HG03103 (cell line): ENCODE results near the gene ARHGAP26.
A peak's percentile ranks its signal among the peaks of the same experiment; 100 is the strongest.
"Not testable (repeated sequence)": the region's sequence is repeated elsewhere in the genome, so short reads cannot be mapped to it uniquely, and the experiment has no call there.

ENCODE experiments used
- ATAC-seq: cut with Tn5 transposase; IDR thresholded peaks from one replicate; pipeline ENCODE4 v1.9.1; 2021; ENCODE audit warnings: low read depth; ENCODE audit not compliant: unreplicated experiment

Gene ARHGAP26

DNA sequence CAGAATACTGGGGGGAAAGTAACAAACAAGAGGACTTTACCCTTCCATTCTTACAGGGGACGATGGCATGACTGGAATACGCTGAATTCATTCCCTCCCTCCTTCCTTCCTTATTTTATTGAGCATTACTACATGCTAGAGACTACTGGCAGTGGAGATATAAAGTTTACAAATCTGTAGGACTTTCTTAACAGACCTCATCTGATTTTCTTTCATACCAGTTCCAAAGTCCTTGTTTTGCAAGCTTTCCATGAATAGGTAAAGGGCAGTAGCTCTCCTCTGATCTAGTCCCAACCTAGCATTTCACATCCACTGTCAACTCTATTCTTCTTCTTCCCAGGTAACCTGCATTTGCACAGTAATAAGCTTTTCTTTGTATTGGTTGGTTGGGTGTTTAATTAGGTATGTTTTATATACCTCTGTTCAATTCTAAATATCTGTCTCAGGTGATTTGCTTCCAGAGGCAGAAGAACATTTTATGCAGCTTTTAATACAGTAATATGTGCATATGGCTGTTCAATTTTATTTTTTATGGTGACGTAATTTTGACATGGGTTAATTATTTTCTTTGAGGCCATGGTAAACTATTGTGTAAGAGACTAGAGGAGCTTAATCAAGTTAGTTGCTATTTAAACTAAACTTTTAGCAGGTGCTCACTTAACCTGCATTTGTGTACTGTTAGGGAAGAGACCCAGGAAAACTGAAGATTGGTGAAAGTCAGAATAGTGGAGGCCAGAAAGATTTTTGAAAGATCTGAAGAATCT, 150.9 kb downstream of the ARHGAP26 start:
- no peak for ATAC-seq

GRCh38 chr5:142922223-142922952, 152.2 kb downstream of the ARHGAP26 start:
- peak; percentile 52 for ATAC-seq

- no peak for ATAC-seq
Observed at GRCh38 chr5:142924135-142924883, 154.1 kb downstream of the ARHGAP26 start.

DNA sequence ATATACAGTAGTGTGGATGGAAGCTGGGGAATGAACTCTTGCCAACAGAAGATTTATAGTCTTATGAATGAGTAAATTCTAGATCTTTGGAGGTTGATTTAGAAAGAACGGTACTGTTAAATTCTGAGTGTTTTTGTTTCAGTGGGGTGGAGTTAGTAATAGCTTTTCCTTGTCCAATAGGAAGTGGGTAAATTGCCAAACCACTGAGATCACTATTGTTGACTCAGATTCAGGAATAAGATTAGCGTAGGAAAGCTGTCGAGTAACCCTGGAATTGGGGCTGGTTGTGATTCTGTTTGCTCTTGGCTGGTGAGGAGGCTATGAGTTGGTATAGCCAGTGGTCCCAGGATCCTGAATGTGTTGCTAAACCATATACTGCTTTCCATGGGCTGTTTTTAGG, 155.6 kb downstream of the ARHGAP26 start:
- no peak for ATAC-seq

DNA sequence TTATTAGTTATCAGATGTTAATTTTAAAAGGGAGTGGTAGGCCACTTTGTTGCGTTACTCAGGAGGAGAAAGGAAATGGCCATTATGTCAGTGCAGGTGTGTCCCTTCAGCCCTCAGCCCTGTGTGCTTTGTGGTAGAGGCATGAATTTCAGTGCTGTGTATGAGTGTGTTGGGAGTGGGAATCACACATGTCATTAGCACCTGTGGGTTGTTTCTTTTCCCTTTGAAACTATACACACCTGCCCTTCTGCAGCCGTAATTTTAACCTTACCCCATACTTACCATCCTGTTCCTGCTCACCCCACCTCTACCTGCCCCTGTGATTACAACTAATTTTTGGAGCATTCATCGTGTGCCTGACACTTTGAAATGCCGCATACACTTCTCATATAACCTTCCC, 156.4 kb downstream of the ARHGAP26 start:
- ATAC-seq: no peak

DNA sequence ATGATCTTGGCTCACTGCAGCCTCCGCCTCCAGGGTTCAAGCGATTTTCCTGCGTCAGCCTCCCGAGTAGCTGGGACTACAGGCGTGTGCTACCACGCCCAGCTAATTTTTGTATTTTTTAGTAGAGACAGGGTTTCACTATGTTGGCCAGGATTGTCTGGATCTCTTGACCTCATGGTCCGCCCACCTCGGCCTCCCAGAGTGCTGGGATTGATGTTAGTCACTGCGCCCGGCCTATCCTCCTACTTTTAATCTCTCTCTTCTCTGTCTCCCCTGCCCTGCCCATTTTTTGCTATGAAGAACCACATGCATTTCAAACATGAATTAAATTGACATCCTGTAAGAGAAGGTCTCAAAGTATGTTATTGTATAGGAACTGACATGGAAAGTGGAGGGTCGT, 158.8 kb downstream of the ARHGAP26 start:
- not testable (repeated sequence) for ATAC-seq

GRCh38 chr5:142929587-142929986, 159.4 kb downstream of the ARHGAP26 start:
- ATAC-seq: no peak

- ATAC-seq: no peak
Observed at GRCh38 chr5:142930395-142931110, 160.4 kb downstream of the ARHGAP26 start.

DNA sequence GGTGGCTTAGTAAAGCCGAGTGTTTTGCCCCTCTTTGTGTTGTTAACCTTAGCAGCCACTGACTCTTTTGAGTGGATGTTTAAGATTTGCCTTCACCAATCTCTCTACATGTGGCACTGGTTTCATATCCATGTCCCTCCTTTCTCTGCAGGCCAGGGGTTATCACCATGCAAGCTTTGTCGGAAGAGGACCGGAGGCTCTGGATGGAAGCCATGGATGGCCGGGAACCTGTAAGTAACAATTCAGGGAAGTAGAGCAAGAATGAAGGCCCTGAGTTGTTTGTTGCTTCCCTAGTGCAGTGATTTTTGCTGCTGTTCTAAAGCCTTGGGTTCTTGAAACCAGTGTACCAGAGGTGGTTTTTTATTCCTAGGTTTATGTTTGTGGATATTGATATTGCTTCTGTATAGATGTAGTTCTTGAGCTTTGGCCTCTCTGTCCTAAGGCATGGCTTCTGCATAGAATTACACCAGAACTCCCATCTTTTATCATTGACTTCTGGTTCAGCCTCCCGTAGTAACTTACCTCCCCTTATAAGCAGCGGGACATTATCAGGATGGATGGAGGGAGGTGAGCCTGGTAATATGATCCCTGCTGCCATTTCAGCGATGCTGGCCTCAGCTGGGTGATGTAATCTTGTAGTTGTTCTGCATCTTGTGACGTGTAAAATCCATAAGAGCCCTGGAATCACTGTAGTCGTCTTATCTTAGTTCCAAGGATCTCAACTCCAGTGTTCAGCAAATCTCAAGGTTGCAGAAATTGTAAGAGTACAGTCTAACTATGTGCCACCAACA, 161.9 kb downstream of the ARHGAP26 start:
- ATAC-seq: no peak

DNA sequence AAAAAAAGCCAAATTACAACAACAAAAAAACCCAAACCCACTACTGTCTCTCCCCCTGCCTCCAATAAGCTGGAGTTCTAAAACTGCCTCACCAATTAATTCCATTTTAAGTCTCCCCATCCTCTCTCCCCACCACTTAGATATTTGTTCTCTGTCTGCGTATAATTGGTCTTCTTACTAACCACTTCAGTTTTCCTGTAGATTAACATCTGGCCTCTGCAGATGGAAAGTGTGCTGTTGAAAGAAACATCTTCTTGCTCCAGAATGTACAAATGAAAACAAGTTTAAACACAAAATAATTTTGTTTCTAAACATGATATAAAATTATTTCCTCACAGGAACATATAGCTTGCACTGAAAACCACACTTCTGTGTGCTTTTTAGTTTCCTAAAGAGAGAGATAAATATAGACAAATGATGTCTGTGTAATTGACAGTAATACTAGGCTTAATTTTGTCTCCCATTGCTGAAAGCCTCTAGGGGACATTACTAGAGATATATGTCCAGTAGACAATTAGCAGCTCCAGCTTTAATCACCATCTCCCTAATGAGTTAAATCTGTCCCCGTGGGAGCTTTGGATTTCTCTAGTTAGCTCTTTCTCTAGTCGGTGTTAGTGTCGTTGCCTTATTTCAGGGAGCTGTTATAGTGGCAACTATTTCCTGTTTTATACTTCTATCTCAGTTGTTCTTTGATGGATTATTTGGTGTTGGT, 164.0 kb downstream of the ARHGAP26 start:
- no peak for ATAC-seq

DNA sequence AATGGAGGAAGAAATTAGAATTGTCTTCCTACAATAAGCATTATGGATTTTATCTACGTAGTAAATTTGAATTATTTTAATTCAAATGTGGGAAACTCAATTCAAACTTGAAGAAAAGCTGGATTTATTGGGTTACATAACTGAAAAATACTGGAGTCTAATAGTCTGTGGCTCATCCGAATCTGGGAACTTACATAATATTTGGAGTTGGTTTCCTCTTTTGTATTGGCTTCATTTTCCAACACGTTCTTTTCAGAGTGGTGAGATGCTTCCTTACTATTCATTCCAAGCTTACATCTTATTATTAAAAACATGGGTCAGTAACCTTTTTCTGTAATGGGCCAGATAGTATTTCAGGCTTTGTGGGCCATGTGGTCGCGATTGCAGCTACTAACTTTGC, 164.8 kb downstream of the ARHGAP26 start:
- no peak for ATAC-seq

- ATAC-seq: no peak
Observed at GRCh38 chr5:142937374-142937773, 167.2 kb downstream of the ARHGAP26 start.

DNA sequence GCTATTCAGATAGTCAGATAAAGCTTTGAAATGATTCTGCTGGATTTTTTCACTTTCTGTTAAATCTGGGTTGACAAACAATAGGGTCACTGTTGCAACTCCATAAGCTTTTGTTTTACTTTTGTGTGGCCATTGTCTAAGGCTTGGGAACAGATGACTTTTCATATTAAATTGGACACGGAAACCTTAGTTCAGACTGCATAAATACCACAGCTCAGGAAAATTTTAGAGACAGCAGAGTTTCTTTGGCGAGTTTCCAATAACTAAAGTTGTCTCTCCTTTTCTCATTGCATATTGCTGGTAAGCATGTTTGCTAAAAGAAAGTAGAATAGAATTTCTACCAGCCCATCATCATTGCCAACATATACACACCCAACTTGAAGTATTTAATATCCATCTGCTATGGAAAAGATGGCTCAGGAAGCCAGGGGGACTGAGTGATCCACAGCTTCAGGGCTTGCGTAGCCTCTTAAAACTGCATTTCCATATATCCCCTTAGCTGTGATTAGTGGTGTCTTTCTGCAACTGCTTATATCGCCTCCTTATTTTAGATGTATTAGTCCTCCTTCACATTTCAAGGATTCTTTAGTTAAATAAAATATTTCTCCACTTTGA, 168.2 kb downstream of the ARHGAP26 start:
- no peak for ATAC-seq

GRCh38 chr5:142939006-142939405, 168.8 kb downstream of the ARHGAP26 start:
- no peak for ATAC-seq

GRCh38 chr5:142939884-142940283, 169.7 kb downstream of the ARHGAP26 start:
- no peak for ATAC-seq

DNA sequence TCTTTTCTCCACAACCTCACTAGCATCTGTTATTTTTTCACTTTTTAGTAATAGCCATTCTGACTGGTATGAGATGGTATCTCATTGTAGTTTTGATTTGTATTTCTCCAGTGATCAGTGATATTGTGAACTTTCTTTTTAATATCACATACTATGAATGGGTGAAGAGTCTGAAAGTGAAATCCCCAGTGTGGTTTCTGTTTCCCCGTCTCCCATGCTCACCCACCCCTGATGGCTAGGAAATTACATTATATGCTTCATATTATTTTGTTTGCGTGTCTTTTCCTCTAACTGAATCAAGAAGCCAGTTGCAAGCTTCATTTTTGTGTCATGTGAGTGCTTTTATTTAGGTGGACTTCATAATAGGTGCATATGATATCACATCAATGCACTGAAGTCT, 171.1 kb downstream of the ARHGAP26 start:
- ATAC-seq: no peak

DNA sequence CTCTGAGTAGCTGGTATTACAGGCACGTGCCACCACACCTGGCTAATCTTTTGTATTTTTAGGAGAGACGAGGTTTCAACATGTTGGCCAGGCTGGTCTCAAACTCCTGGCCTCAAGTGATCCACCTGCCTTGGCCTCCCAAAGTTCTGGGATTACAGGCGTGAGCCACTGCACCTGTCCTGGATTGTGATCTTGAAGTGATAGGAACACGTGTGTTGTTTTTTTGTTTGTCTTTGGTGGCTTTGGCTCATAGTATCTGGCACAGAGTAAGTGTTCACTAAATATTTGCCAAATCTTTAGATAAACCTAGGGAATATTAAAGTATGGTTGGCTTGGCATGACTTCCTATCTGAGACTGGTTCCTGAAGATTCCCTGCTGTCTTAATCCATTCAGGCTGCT, 172.7 kb downstream of the ARHGAP26 start:
- no peak for ATAC-seq

DNA sequence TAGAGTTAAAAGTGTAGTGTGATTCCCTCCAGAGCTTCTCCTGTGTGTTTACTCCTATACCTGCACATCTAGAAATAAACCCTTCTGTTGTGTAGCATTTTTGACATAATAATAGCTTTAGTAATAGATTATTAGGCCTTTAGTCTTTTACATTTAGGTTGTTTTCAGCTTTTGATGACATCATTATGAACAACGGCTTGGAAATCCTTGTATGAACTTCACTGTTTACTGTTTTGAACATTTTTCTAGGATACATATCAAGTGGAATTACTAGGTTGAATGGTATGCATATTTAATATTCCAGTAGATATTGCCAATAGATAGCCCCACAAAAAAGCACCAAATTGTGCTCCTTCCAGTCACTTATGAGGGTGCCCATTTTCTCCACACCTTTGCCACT, 174.0 kb downstream of the ARHGAP26 start:
- ATAC-seq: no peak

- ATAC-seq: no peak
Observed at GRCh38 chr5:142945321-142945720, 175.1 kb downstream of the ARHGAP26 start.
